Sigmoid colon (tissue), 7 donors: ENCODE measurements around the gene RSPH1. TPM values are rescaled to one million over a fixed set of nuclear protein-coding genes. Genes with fewer than 3 reads are reported as not detected.
A peak's percentile ranks its signal among the peaks of the same experiment; 100 is the strongest.

ENCODE experiments used
- DNase-seq: peaks from one replicate; pipeline ENCODE4 v3.0.0-alpha.2; 2019
- H3K27ac ChIP-seq, 4 donors: fragments of 200-600 bp; sonication (generic); one replicate each; pipeline ENCODE4 v1.5.1; 2016 to 2019; ENCODE audit warnings: mild to moderate bottlenecking in 1 of 4
- H3K27me3 ChIP-seq, 3 donors: fragments of 200-600 bp; sonication (generic); one replicate each; pipeline ENCODE4 v1.5.1; 2019; ENCODE audit warnings: mild to moderate bottlenecking in 1 of 3
- H3K36me3 ChIP-seq, 4 donors: fragments of 200-600 bp; sonication (generic); one replicate each; pipeline ENCODE4 v1.5.1; 2016 to 2019
- H3K4me1 ChIP-seq, 4 donors: fragments of 200-600 bp; sonication (generic); one replicate each; pipeline ENCODE4 v1.5.1; 2017 to 2019
- H3K4me3 ChIP-seq, 4 donors: fragments of 200-600 bp; sonication (generic); one replicate each; pipeline ENCODE4 v1.5.1; 2017 to 2019; ENCODE audit warnings: mild to moderate bottlenecking in 2 of 4, moderate library complexity in 1 of 4
- H3K9me3 ChIP-seq, 4 donors: fragments of 200-600 bp in 3 of 4; sonication (generic) in 3 of 4; one replicate each; pipeline versions ENCODE4 v1.5.1 to v1.6.1; 2013 to 2019
- CTCF ChIP-seq, 4 experiments: fragments of 450-650 bp in 3 of 4; fragments of 200-600 bp in 1 of 4; IDR thresholded peaks; one replicate each; pipeline ENCODE4 v1.5.1; 2016 to 2019; ENCODE audit warnings: antibody characterized with exemption in 4 of 4, mild to moderate bottlenecking in 3 of 4, moderate library complexity in 2 of 4
- EP300 ChIP-seq, 4 donors: sonication (generic); formaldehyde crosslinking; IDR thresholded peaks; one replicate each; pipeline ENCODE4 v1.6.1; 2017; ENCODE audit warnings: antibody characterized with exemption in 4 of 4
- POLR2A ChIP-seq, 2 donors: fragments of 450-650 bp; IDR thresholded peaks; one replicate each; pipeline ENCODE4 v1.6.1; 2016; ENCODE audit warnings: antibody characterized with exemption in 2 of 2, mild to moderate bottlenecking in 2 of 2, moderate library complexity in 2 of 2
- POLR2AphosphoS5 ChIP-seq, 4 donors: sonication (generic); formaldehyde crosslinking; IDR thresholded peaks; one replicate each; pipeline ENCODE4 v1.6.1; 2017; ENCODE audit warnings: antibody characterized with exemption in 4 of 4
- WGBS, 2 donors: extraction: QIAGEN DNeasy Blood & Tissue Kit; methylation state at CpG; one replicate each; pipeline ENCODE4 v1.1.7; 2013; 5-methylcytosine and 5-hydroxymethylcytosine counted together
- intact Hi-C: fragments of 100-400 bp; cut with DNase I; formaldehyde crosslinking; loops from one replicate; pipeline ENCODE4 v1.15.1; 2023
- polyA plus RNA-seq, 3 donors: library from polyadenylated mRNA; stranded (reverse); fragments of 200-250 nt; gene quantifications; one replicate each; pipeline ENCODE4 v1.2.3, GENCODE V29; 2013
- total RNA-seq, 4 donors: library from RNA; depleted of rRNA; stranded (reverse); fragments of >200 nt; gene quantifications; one replicate each; pipeline ENCODE4 v1.1.0, GENCODE V29; 2016
- donor health status: healthy with polysubstance abuse.
- donor health status: Bipolar disorder and iron deficiency.
- donor health status: healthy.

Gene RSPH1
- total and polyA plus RNA-seq, 7 donors, result 1.2 to 13.4 (median 3.0) TPM; not detected in 2

GRCh38 chr21:42543106-42543847, 47.3 kb upstream of the RSPH1 start:
- DNase-seq, result peak; percentile 47
- WGBS, 2 donors, result 93% methylated on average over 25 of the region's 25 CpGs
- H3K9me3 ChIP-seq, result no peaks in the 10 kb centered on the region
- H3K27ac ChIP-seq, result no peak overlapping the region
- intact Hi-C loops, result no loop called here
- TF ChIP-seq CTCF (IDR thresholded peaks at IDR 0.05) (no peak), POLR2A (IDR thresholded peaks at IDR 0.05) (no peak), POLR2AphosphoS5 (IDR thresholded peaks at IDR 0.05) (no peak), EP300 (IDR thresholded peaks at IDR 0.05) (no peak)
- H3K4me1 ChIP-seq, result no peaks in the 10 kb centered on the region
- H3K4me3 ChIP-seq, result no peak overlapping the region
- no peaks in the 10 kb centered on the region for H3K27me3 ChIP-seq
- peaks cover 0 to 63% (median 2%) of the 10 kb centered on the region in 4 donors for H3K36me3 ChIP-seq

- H3K27ac ChIP-seq, result no peak overlapping the region
- no peaks in the 10 kb centered on the region for H3K9me3 ChIP-seq
- no peak overlapping the region for H3K4me3 ChIP-seq
- peak; percentile 57 for DNase-seq
- intact Hi-C loops, result no loop called here
- TF ChIP-seq POLR2A (IDR thresholded peaks at IDR 0.05) (no peak), EP300 (IDR thresholded peaks at IDR 0.05) (no peak), POLR2AphosphoS5 (IDR thresholded peaks at IDR 0.05) (no peak), CTCF (IDR thresholded peaks at IDR 0.05) (no peak)
- H3K4me1 ChIP-seq, result no peaks in the 10 kb centered on the region
- WGBS, 2 donors, result 92 to 94% methylated on average over 10 of the region's 10 CpGs
- H3K27me3 ChIP-seq, result no peaks in the 10 kb centered on the region
- H3K36me3 ChIP-seq, result peaks cover 0 to 56% (median 2%) of the 10 kb centered on the region in 4 donors
Measured at GRCh38 chr21:42542596-42542995, 46.6 kb upstream of the RSPH1 start.

- Histone ChIP-seq H3K4me3 (no peak overlapping the region), H3K27me3 (no peaks in the 10 kb centered on the region), H3K36me3 (peaks cover 0 to 52% (median 2%) of the 10 kb centered on the region in 4 donors), H3K27ac (no peak overlapping the region), H3K4me1 (no peaks in the 10 kb centered on the region), H3K9me3 (no peaks in the 10 kb centered on the region)
- 94 to 95% methylated on average over 8 of the region's 8 CpGs for WGBS, 2 donors
- TF ChIP-seq EP300 (IDR thresholded peaks at IDR 0.05), result no peak
- no peak for TF ChIP-seq POLR2A (IDR thresholded peaks at IDR 0.05)
- no peak for TF ChIP-seq CTCF (IDR thresholded peaks at IDR 0.05)
- TF ChIP-seq POLR2AphosphoS5 (IDR thresholded peaks at IDR 0.05), result no peak
- intact Hi-C loops, result no loop called here
- DNase-seq, result peak; percentile 26
Measured at GRCh38 chr21:42542196-42542595, 46.2 kb upstream of the RSPH1 start.

- TF ChIP-seq EP300 (IDR thresholded peaks at IDR 0.05) (no peak), CTCF (IDR thresholded peaks at IDR 0.05) (no peak), POLR2A (IDR thresholded peaks at IDR 0.05) (no peak), POLR2AphosphoS5 (IDR thresholded peaks at IDR 0.05) (no peak)
- intact Hi-C loops, result no loop called here
- Histone ChIP-seq H3K9me3 (no peaks in the 10 kb centered on the region), H3K27me3 (no peaks in the 10 kb centered on the region), H3K4me1 (no peaks in the 10 kb centered on the region), H3K36me3 (peaks cover 0 to 47% (median 2%) of the 10 kb centered on the region in 4 donors), H3K27ac (no peak overlapping the region), H3K4me3 (no peak overlapping the region)
- DNase-seq, result no peak
Measured at GRCh38 chr21:42541618-42542017, 45.6 kb upstream of the RSPH1 start.
